NCI-H2107 (cell line): ENCODE measurements around the gene RILPL2.
"Not testable (repeated sequence)": the region's sequence is repeated elsewhere in the genome, so short reads cannot be mapped to it uniquely, and the experiment has no call there.

Source experiments
- DNase-seq: peaks from one replicate; lab custom pipeline; 2025; lab: John Stamatoyannopoulos, UW

The RILPL2 gene

GRCh38 chr12:123401753-123402683 lies 34.5 kb downstream of the RILPL2 start:
- DNase-seq = no peak

- no peak for DNase-seq
These were observed 37.2 kb downstream of the RILPL2 start for GRCh38 chr12:123399255-123399617.

- DNase-seq = no peak
These were observed 37.8 kb downstream of the RILPL2 start for GRCh38 chr12:123398550-123399254.

- no peak for DNase-seq
These were observed 38.3 kb downstream of the RILPL2 start for GRCh38 chr12:123398177-123398549.

- DNase-seq = no peak
These were observed 39.1 kb downstream of the RILPL2 start for GRCh38 chr12:123397400-123397799.

- no peak for DNase-seq
These were observed 39.5 kb downstream of the RILPL2 start for GRCh38 chr12:123396954-123397353.

GRCh38 chr12:123396543-123396942 lies 39.9 kb downstream of the RILPL2 start:
- DNase-seq = no peak

- DNase-seq = no peak
These were observed 41.2 kb downstream of the RILPL2 start for GRCh38 chr12:123395236-123395635.

- no peak for DNase-seq
These were observed 42.7 kb downstream of the RILPL2 start for GRCh38 chr12:123393747-123394146.

- DNase-seq = no peak
These were observed 44.7 kb downstream of the RILPL2 start for GRCh38 chr12:123391546-123392343.

GRCh38 chr12:123390498-123391426 lies 45.7 kb downstream of the RILPL2 start:
- DNase-seq = no peak

GRCh38 chr12:123389560-123390351 lies 46.7 kb downstream of the RILPL2 start:
- no peak for DNase-seq

- no peak for DNase-seq
These were observed 47.4 kb downstream of the RILPL2 start for GRCh38 chr12:123388951-123389559.

- DNase-seq = peak; percentile 48
These were observed 48.1 kb downstream of the RILPL2 start for GRCh38 chr12:123388177-123388950.

GRCh38 chr12:123387508-123388176 lies 48.8 kb downstream of the RILPL2 start:
- DNase-seq = no peak

GRCh38 chr12:123385536-123385935 lies 50.9 kb downstream of the RILPL2 start:
- DNase-seq = not testable (repeated sequence)

GRCh38 chr12:123384994-123385376 lies 51.5 kb downstream of the RILPL2 start:
- DNase-seq = no peak

GRCh38 chr12:123384318-123384993 lies 52.0 kb downstream of the RILPL2 start:
- DNase-seq = no peak
